Measurements from ENCODE around the gene NR2F6.

DNA sequence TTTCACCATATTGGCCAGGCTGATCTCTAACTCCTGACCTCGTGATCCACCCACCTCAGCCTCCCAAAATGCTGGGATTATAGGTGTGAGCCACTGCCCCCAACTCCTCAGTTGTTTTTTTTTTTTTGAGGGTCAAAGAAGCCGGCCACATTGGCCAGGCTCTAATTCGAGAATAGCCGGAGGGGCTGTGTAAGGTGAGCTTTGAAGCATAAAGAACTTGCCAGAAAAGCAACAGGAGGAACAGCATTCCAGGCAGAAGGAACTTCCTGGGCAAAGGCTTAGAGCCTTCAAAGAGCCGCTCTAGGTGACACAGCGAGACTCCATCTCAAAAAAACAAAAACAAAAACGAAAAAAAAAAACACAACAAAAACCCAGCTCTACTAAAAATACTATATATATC is 20.3 kb upstream of the NR2F6 start:
- TF ChIP-seq EZH2 (IDR thresholded peaks at IDR 0.05; ENCODE audit: insufficient read depth, low read length) = no peak
- TF ChIP-seq, protein P1, sequence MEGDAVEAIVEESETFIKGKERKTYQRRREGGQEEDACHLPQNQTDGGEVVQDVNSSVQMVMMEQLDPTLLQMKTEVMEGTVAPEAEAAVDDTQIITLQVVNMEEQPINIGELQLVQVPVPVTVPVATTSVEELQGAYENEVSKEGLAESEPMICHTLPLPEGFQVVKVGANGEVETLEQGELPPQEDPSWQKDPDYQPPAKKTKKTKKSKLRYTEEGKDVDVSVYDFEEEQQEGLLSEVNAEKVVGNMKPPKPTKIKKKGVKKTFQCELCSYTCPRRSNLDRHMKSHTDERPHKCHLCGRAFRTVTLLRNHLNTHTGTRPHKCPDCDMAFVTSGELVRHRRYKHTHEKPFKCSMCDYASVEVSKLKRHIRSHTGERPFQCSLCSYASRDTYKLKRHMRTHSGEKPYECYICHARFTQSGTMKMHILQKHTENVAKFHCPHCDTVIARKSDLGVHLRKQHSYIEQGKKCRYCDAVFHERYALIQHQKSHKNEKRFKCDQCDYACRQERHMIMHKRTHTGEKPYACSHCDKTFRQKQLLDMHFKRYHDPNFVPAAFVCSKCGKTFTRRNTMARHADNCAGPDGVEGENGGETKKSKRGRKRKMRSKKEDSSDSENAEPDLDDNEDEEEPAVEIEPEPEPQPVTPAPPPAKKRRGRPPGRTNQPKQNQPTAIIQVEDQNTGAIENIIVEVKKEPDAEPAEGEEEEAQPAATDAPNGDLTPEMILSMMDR (IDR thresholded peaks at IDR 0.05; ENCODE audit: insufficient read depth, low read depth, low read length) = no peak

Measured in astrocyte (in vitro differentiated cells and primary cell).